GM12864 (cell line): ENCODE data around the gene ELAC1.
"Not testable (repeated sequence)": the region's sequence is repeated elsewhere in the genome, so short reads cannot be mapped to it uniquely, and the experiment has no call there.

Source experiments
- DNase-seq: peaks from one replicate; pipeline ENCODE4 v3.0.0-alpha.2; 2011; ENCODE audit warnings: low read depth
- H3K4me3 ChIP-seq: 2 replicates; pipeline ENCODE4 v1.5.1; 2011; ENCODE audit warnings: mild to moderate bottlenecking, low read depth, low read length, control low read depth
- TF ChIP-seq, protein P1 (sequence below): IDR thresholded peaks from 2 replicates; pipeline ENCODE4 v1.5.1; 2011; ENCODE audit warnings: low read depth, mild to moderate bottlenecking, moderate library complexity, low read length, control low read depth, inconsistent platforms; ENCODE audit errors: missing control alignments

Gene ELAC1

DNA sequence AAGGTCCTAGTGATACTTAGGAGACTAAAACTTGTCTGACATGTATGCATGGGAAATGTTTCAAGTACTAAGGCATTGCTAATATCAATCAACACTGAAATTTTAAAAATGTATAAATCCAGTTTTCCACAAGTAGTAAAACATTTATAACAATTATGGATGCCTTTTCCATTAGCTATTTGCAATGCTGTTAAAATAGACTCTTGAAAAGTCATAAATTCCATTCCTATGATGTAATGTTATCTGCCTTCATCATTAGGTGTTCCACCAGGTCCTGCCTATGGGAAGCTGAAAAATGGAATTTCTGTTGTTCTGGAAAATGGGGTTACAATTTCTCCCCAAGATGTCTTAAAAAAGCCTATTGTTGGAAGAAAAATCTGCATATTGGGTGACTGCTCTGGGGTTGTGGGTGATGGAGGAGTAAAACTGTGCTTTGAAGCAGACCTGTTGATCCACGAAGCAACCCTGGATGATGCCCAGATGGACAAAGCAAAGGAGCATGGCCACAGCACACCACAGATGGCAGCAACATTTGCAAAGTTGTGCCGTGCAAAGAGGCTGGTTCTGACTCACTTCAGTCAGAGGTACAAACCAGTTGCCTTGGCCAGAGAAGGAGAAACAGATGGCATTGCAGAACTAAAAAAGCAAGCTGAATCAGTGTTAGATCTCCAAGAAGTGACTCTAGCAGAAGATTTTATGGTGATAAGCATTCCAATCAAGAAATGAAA lies 18.7 kb downstream of the ELAC1 start:
- no peak for DNase-seq
- no peak overlapping the region for H3K4me3 ChIP-seq
- TF ChIP-seq, protein P1, sequence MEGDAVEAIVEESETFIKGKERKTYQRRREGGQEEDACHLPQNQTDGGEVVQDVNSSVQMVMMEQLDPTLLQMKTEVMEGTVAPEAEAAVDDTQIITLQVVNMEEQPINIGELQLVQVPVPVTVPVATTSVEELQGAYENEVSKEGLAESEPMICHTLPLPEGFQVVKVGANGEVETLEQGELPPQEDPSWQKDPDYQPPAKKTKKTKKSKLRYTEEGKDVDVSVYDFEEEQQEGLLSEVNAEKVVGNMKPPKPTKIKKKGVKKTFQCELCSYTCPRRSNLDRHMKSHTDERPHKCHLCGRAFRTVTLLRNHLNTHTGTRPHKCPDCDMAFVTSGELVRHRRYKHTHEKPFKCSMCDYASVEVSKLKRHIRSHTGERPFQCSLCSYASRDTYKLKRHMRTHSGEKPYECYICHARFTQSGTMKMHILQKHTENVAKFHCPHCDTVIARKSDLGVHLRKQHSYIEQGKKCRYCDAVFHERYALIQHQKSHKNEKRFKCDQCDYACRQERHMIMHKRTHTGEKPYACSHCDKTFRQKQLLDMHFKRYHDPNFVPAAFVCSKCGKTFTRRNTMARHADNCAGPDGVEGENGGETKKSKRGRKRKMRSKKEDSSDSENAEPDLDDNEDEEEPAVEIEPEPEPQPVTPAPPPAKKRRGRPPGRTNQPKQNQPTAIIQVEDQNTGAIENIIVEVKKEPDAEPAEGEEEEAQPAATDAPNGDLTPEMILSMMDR: no peak

DNA sequence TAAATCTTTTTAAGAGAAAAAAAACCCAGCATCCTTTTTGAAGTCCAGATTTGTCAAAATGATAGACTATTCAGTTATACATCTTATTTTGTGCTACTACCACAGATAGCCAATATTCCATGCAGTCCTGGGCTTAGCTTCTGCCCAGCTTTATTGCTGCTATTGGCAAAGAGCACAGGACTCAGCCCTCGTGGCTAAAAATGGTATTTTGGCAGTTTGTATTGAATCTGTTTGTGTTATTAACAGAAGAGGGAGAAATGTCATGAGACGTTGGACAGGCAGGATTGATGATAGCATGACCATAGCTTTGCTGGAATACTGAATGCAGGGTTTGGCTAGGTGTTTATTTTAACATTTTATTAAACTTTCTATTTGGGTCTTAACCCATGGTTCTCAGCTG lies 19.4 kb downstream of the ELAC1 start:
- TF ChIP-seq, protein P1: no peak
- DNase-seq: no peak
- no peak overlapping the region for H3K4me3 ChIP-seq

DNA sequence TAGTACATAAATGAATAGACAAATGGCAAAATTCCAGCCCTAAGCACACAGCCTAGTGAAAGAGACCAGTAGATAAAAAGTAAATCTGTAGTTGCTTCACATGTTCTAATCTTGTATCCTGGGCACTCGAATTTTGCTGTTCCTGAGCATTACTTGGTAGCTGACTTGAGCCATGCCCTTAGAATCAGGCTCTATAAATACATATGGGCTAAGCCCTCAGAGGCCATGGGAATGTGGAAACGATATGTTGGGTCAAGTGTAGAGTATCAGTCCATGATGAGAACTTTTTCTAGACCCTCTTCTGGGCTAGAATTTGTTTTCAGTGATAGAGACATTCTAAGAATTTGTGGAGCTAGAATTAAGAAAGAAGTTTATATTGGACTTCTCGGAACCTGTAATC lies 21.9 kb downstream of the ELAC1 start:
- TF ChIP-seq, protein P1: no peak
- DNase-seq: no peak
- H3K4me3 ChIP-seq: no peak overlapping the region

DNA sequence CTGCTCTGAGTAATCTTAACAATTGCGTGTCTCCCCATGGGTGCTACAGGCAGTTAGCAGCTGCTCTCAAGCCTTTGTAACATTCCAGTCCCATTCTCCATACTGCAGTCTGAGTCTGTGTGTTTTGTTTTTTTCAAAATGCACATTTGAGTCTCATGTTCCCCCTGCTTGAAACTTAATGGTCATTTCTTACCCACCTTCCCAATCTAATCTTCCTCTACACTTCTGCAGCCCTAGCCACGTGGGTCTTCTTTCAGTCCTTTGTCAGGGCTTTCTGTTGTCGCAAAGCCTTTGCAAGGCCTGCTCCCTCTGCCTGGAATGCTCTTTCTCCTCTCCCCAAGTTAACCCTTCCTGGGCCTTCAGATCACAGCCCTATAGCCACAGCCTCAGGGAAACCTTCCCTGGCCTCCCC lies 24.5 kb downstream of the ELAC1 start:
- TF ChIP-seq, protein P1: no peak
- no peak for DNase-seq
- H3K4me3 ChIP-seq: no peak overlapping the region

DNA sequence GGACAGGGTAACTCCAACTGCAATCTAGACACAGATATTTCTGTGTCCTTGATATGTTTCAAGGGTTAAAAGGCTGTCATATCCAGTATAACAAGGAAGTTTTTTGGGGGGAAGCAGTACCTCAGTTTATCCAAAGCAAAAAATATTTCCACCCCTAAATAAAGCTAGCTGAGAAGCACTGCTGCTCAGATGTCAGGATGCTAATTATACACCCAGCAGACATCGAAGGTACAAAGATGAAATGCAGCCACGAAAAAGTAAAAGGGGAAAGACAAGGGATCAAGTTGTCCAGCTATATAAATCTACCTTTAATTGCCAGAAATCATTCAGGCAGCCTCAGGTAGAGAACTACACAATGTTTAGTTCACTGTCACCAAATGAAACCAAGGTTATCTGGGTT lies 26.2 kb downstream of the ELAC1 start:
- DNase-seq: no peak
- H3K4me3 ChIP-seq: no peak overlapping the region
- TF ChIP-seq, protein P1: no peak

DNA sequence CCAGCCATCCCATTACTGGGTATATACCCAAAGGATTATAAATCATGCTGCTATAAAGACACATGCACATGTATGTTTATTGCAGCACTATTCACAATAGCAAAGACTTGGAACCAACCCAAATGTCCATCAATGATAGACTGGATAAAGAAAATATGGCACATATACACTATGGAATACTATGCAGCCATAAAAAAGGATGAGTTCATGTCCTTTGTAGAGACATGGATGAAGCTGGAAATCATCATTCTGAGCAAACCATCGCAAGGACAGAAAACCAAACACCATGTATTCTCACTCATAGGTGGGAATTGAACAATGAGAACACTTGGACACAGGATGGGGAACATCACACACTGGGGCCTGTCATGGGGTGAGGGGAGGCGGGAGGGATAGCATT lies 35.3 kb downstream of the ELAC1 start:
- DNase-seq, H3K4me3 ChIP-seq: not testable (repeated sequence)

DNA sequence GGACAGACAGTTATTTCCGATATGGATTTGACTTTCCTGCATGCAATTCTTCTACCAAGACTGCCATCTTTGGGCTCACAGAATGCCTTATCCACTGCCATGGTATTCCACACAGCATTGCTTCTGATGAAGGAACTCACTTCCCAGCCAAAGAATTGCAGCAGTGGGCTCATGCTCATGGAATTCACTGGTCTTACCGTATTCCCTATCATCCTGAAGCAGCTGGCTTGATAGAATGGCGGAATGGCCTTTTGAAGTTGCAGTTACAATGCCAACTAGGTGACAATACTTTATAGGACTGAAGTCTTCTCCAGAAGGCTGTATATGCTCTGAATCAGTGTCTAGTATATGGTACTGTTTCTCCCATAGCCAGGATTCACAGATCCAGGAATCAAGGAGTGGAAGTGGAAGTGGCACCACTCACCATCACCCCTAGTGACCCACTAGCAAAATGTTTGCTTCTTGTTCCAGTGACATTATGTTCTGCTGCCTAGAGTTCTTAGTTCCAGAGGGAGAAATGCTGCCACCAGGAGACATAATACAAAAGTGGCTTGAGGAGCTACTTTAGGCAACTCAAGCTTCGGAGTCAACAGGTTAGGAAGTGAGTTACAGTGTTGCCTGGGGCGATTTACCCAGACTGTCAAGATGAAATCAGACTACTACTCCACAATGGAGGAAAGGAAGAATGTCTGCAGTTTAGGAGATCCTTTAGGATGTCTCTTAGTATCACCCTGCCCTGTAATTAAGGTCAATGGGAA lies 38.4 kb downstream of the ELAC1 start:
- H3K4me3 ChIP-seq: no peak overlapping the region
- no peak for DNase-seq
- TF ChIP-seq, protein P1: no peak
